ENCODE data around the gene PLA2G4F.

DNA sequence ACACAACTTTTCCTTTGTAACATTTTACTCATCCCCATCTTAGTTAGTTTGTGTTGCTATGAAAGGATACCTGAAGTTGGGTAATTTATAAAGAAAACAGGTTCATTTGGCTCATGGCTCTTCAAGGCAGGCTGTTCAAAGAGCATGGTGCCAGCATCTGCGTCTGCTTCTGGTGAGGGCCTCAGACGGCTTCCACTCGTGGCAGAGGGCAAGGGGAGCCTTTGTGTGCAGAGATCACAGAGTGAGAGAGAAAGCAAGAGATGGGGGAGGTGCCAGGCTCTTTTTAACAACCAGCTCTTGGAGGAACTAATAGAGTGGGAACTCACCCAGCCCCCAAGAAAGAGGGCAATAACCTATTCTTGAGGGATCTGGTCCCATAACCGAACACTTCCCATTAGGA is 23.1 kb downstream of the PLA2G4F start:
- TF ChIP-seq POLR2AphosphoS5 (IDR thresholded peaks at IDR 0.05; ENCODE audit: low read depth, low read length) (no peak), TAF1 (IDR thresholded peaks at IDR 0.05; ENCODE audit: borderline replicate concordance, insufficient read depth, low read length) (no peak)
